Spleen (tissue), 11 donors: Measurements from ENCODE around the gene TIMM50. TPM values are rescaled to one million over a fixed set of nuclear protein-coding genes. Genes with fewer than 3 reads are reported as not detected.

Experiments
- DNase-seq: peaks from one replicate; pipeline ENCODE4 v3.0.0-alpha.2; 2020
- H3K27ac ChIP-seq, 8 donors: fragments of 200-600 bp; sonication (generic) in 7 of 8; 1 replicate in 4 of 8; 2 replicates in 4 of 8; pipeline versions ENCODE4 v1.5.0 to v1.8.0; 2016 to 2021; ENCODE audit warnings: inconsistent platforms in 4 of 8, mild to moderate bottlenecking in 4 of 8, moderate library complexity in 1 of 8
- H3K27me3 ChIP-seq, 7 donors: fragments of 200-600 bp; sonication (generic) in 6 of 7; replicated peaks in 1 of 7; 1 replicate in 4 of 7; 2 replicates in 3 of 7; pipeline versions ENCODE4 v1.5.0 to v1.8.0; 2016 to 2021; ENCODE audit warnings: inconsistent platforms in 3 of 7, mild to moderate bottlenecking in 1 of 7
- H3K36me3 ChIP-seq, 6 donors: fragments of 200-600 bp; sonication (generic) in 5 of 6; 1 replicate in 4 of 6; 2 replicates in 2 of 6; pipeline versions ENCODE4 v1.5.0 to v1.8.0; 2016 to 2021; ENCODE audit warnings: inconsistent platforms in 2 of 6
- H3K4me1 ChIP-seq, 6 donors: fragments of 200-600 bp; sonication (generic) in 5 of 6; 1 replicate in 3 of 6; 2 replicates in 3 of 6; pipeline versions ENCODE4 v1.5.0 to v1.8.0; 2016 to 2021; ENCODE audit warnings: inconsistent platforms in 3 of 6
- H3K4me3 ChIP-seq, 8 donors: fragments of 200-600 bp; sonication (generic) in 7 of 8; 1 replicate in 4 of 8; 2 replicates in 4 of 8; pipeline versions ENCODE4 v1.5.0 to v1.8.0; 2016 to 2021; ENCODE audit warnings: inconsistent platforms in 4 of 8, mild to moderate bottlenecking in 4 of 8, moderate library complexity in 2 of 8
- H3K9me3 ChIP-seq, 8 donors: fragments of 200-600 bp; sonication (generic) in 7 of 8; 1 replicate in 4 of 8; 2 replicates in 4 of 8; pipeline versions ENCODE4 v1.5.0 to v1.8.0; 2016 to 2021; ENCODE audit warnings: inconsistent platforms in 4 of 8
- POLR2A ChIP-seq, 3 donors: fragments of 450-650 bp; IDR thresholded peaks; one replicate each; pipeline ENCODE4 v1.5.1; 2017; ENCODE audit warnings: antibody characterized with exemption in 3 of 3, mild to moderate bottlenecking in 1 of 3
- POLR2AphosphoS5 ChIP-seq, 3 donors: sonication (generic); formaldehyde crosslinking; IDR thresholded peaks; one replicate each; pipeline ENCODE4 v1.5.1; 2017; ENCODE audit warnings: antibody characterized with exemption in 3 of 3
- WGBS, 5 donors: extraction: QIAGEN DNeasy Blood & Tissue Kit in 3 of 5; methylation state at CpG; one replicate each; pipeline versions ENCODE4 v1.1.5 to v1.1.7; 2013 to 2018; 5-methylcytosine and 5-hydroxymethylcytosine counted together
- intact Hi-C: fragments of 100-400 bp; cut with DNase I; formaldehyde crosslinking; loops from one replicate; pipeline ENCODE4 v1.15.0; 2023; ENCODE audit warnings: low total_unique reads
- polyA plus RNA-seq, 3 donors: library from polyadenylated mRNA; stranded (reverse); fragments of 200-250 nt; gene quantifications; one replicate each; pipeline ENCODE4 v1.2.1, GENCODE V29; 2013
- total RNA-seq, 7 donors: library from RNA; depleted of rRNA in 3 of 7; stranded (reverse); fragments of >200 nt in 3 of 7; fragmentation: NEBNext Ultra II Directional in 4 of 7; extraction: Animal tissue kit (Norgen Biotek cat#: 25700) in 4 of 7; gene quantifications; one replicate each; pipeline versions ENCODE4 v1.1.0 to v1.2.1, GENCODE V29; 2016 to 2021
- TF ChIP-seq, protein P1 (sequence below), 11 experiments: fragments of 200-600 bp in 7 of 11; fragments of 450-650 bp in 4 of 11; sonication (generic) in 4 of 11; IDR thresholded peaks in 8 of 11; conservative IDR thresholded peaks in 3 of 11; 1 replicate in 7 of 11; 2 replicates in 4 of 11; pipeline versions ENCODE4 v1.4.0 to v1.8.0; 2016 to 2021; ENCODE audit warnings: antibody characterized with exemption in 11 of 11, inconsistent platforms in 4 of 11, mild to moderate bottlenecking in 1 of 11
- donor health status: healthy with polysubstance abuse.
- donor health status: DM: no; HTN: no; CAD: no; lungs with moderate emphysema.
- donor health status: DM: no; HTN: no; CAD: no.
- donor health status: Bipolar disorder and iron deficiency.
- donor health status: healthy.
- donor health status: DM: no; HTN: no; CAD: no.
- donor health status: DM: yes; HTN: yes; CAD: no.

The TIMM50 gene
- total and polyA plus RNA-seq, 10 donors, result 30.3 to 51.5 (median 41.3) TPM

DNA sequence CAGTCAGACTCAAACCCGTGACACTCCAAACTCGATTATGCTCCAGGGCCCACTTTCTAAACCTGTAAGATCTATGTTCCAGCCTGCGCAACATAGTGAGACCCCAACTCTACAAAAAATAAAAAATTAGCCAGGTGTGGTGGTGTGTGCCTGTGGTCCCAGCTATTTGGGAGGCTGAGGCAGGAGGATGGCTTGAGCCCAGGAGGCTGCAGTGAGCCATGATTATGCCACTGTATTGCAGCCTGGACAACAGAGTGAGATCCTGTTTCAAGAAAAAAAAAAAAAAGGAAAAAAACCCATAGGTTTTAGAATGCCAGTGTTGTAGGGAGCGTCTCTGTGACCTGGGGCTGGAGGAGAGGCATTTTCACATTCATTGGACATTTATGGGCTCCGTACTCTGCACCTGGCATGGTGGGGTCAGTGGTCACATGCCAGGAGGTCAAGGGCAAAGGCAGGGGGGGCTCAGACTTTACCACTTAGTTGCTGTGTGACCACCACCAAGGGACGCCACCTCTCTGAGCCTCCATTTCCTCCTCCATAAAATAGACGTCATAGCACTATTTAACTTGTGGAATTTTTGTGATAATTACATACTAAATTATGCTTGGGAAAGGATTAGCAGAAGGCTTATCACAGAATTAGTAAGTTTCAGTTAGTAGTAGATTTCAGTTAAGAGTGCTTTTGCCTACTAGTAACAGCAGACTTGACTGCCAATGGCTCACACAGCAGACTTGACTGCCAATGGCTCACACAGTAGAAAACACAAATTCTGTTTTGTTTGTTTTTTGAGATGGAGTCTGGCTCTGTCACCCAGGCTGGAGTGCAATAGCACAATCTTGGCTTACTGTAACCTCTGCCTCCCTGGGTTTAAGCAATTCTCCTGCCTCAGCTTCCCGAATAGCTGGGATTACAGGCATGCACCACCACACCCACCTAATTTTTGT lies 40.2 kb downstream of the TIMM50 start:
- Histone ChIP-seq H3K9me3 (no peaks in the 10 kb centered on the region), H3K4me3 (no peak overlapping the region), H3K36me3 (no peaks in the 10 kb centered on the region), H3K27me3 (peaks cover 0 to 33% (median 16%) of the 10 kb centered on the region in 7 donors), H3K4me1 (peaks cover 0 to 7% (median 5%) of the 10 kb centered on the region in 6 donors), H3K27ac (no peak overlapping the region)
- intact Hi-C loops, result no loop called here
- WGBS, 5 donors, result 84 to 96% (median 86%) methylated on average over 8 of the region's 8 CpGs
- DNase-seq, result peak; percentile 13
- no peak for TF ChIP-seq POLR2A (IDR thresholded peaks at IDR 0.05)
- TF ChIP-seq POLR2AphosphoS5 (IDR thresholded peaks at IDR 0.05), result no peak
- TF ChIP-seq, protein P1, sequence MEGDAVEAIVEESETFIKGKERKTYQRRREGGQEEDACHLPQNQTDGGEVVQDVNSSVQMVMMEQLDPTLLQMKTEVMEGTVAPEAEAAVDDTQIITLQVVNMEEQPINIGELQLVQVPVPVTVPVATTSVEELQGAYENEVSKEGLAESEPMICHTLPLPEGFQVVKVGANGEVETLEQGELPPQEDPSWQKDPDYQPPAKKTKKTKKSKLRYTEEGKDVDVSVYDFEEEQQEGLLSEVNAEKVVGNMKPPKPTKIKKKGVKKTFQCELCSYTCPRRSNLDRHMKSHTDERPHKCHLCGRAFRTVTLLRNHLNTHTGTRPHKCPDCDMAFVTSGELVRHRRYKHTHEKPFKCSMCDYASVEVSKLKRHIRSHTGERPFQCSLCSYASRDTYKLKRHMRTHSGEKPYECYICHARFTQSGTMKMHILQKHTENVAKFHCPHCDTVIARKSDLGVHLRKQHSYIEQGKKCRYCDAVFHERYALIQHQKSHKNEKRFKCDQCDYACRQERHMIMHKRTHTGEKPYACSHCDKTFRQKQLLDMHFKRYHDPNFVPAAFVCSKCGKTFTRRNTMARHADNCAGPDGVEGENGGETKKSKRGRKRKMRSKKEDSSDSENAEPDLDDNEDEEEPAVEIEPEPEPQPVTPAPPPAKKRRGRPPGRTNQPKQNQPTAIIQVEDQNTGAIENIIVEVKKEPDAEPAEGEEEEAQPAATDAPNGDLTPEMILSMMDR (IDR thresholded peaks at IDR 0.05 in 8 of 11, conservative IDR thresholded peaks at IDR 0.05 in 3 of 11), result no peak

- no peak for TF ChIP-seq POLR2AphosphoS5 (IDR thresholded peaks at IDR 0.05)
- TF ChIP-seq, protein P1 (IDR thresholded peaks at IDR 0.05 in 8 of 11, conservative IDR thresholded peaks at IDR 0.05 in 3 of 11), result no peak
- no peak for TF ChIP-seq POLR2A (IDR thresholded peaks at IDR 0.05)
- 66 to 83% (median 70%) methylated on average over 8 of the region's 8 CpGs for WGBS, 5 donors
- no peak for DNase-seq
- H3K4me3 ChIP-seq, result no peak overlapping the region
- intact Hi-C loops, result no loop called here
- H3K36me3 ChIP-seq, result peaks cover 0 to 7% (median 0%) of the 10 kb centered on the region in 6 donors
- no peak overlapping the region for H3K27ac ChIP-seq
- no peaks in the 10 kb centered on the region for H3K9me3 ChIP-seq
- no peaks in the 10 kb centered on the region for H3K27me3 ChIP-seq
- H3K4me1 ChIP-seq, result peaks cover 0 to 2% (median 0%) of the 10 kb centered on the region in 6 donors
Observed at GRCh38 chr19:39524495-39524894, 43.9 kb downstream of the TIMM50 start.

DNA sequence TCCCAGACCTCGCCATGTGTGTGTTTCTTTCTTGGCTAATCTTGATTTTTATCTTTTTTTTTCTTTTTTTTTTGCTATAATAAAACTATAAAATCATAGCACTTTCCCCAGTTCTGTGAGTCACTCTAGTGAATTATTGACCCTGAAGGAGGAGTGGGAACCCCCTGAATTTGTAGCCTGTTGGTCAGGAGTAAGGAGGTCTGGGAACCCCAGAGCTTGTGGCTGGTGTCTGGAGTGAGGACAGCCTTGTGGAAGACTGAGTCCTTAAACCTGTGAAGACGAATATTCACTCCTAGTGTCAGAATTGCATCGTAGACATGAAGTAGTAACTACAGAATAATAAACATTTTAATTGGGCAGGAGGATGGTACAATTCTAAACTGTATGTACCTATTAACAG lies 44.6 kb downstream of the TIMM50 start:
- no peak overlapping the region for H3K27ac ChIP-seq
- no peak overlapping the region for H3K4me3 ChIP-seq
- intact Hi-C loops, result no loop called here
- TF ChIP-seq, protein P1 (IDR thresholded peaks at IDR 0.05 in 8 of 11, conservative IDR thresholded peaks at IDR 0.05 in 3 of 11), result no peak
- no peak for TF ChIP-seq POLR2AphosphoS5 (IDR thresholded peaks at IDR 0.05)
- TF ChIP-seq POLR2A (IDR thresholded peaks at IDR 0.05), result no peak
- no peak for DNase-seq
- H3K36me3 ChIP-seq, result peaks cover 0 to 7% (median 0%) of the 10 kb centered on the region in 6 donors
- 94 to 98% (median 95%) methylated on average over 3 of the region's 3 CpGs for WGBS, 5 donors
- H3K27me3 ChIP-seq, result no peaks in the 10 kb centered on the region
- no peaks in the 10 kb centered on the region for H3K9me3 ChIP-seq
- H3K4me1 ChIP-seq, result peaks cover 0 to 10% (median 0%) of the 10 kb centered on the region in 6 donors

GRCh38 chr19:39531834-39532232 lies 51.2 kb downstream of the TIMM50 start:
- intact Hi-C loops, result loop anchor here (5.0 to 10.0 kb wide), 3 partner anchors 50 to 407 kb away; partner anchors contain the start of genes PAK4, SUPT5H and TIMM50
- H3K27ac ChIP-seq, result peak overlapping the region in 7 of 8 donors; percentile 65 to 90 (median 86)
- TF ChIP-seq POLR2A (IDR thresholded peaks at IDR 0.05) (no peak), POLR2AphosphoS5 (IDR thresholded peaks at IDR 0.05) (no peak)
- TF ChIP-seq, protein P1 (IDR thresholded peaks at IDR 0.05 in 8 of 11, conservative IDR thresholded peaks at IDR 0.05 in 3 of 11), result no peak
- WGBS, 5 donors, result 40 to 55% (median 49%) methylated on average over 14 of the region's 14 CpGs
- H3K4me1 ChIP-seq, result peaks cover 5 to 39% (median 23%) of the 10 kb centered on the region in 6 donors
- no peaks in the 10 kb centered on the region for H3K27me3 ChIP-seq
- peaks cover 0 to 7% (median 0%) of the 10 kb centered on the region in 6 donors for H3K36me3 ChIP-seq
- H3K4me3 ChIP-seq, result peak overlapping the region; percentile 56 to 92 (median 80)
- no peaks in the 10 kb centered on the region for H3K9me3 ChIP-seq
- DNase-seq, result no peak
